Mucosa of descending colon (tissue), 3 donors: Measurements from ENCODE around the gene TRIM68. TPM values are rescaled to one million over a fixed set of nuclear protein-coding genes. Genes with fewer than 3 reads are reported as not detected.

Experiments
- ATAC-seq: fragments of 200-7000 bp; cut with Tn5 transposase; one replicate; pipeline ENCODE4 v1.9.1; 2020; ENCODE audit warnings: mild to moderate bottlenecking, moderate library complexity
- DNase-seq, 3 donors: peaks; one replicate each; pipeline ENCODE4 v3.0.0-alpha.2; 2020
- H3K36me3 ChIP-seq: fragments of 200-600 bp; one replicate; pipeline ENCODE4 v1.8.0; 2021; ENCODE audit warnings: low read depth, mild to moderate bottlenecking
- H3K4me1 ChIP-seq: fragments of 200-600 bp; one replicate; pipeline ENCODE4 v1.8.0; 2021; ENCODE audit warnings: low read depth, mild to moderate bottlenecking
- H3K4me3 ChIP-seq: fragments of 200-600 bp; one replicate; pipeline ENCODE4 v1.8.0; 2021; ENCODE audit warnings: mild to moderate bottlenecking
- H3K9me3 ChIP-seq: fragments of 200-600 bp; one replicate; pipeline ENCODE4 v1.8.0; 2021; ENCODE audit warnings: mild to moderate bottlenecking
- CTCF ChIP-seq: fragments of 200-600 bp; IDR thresholded peaks from one replicate; pipeline ENCODE4 v1.8.0; 2022; ENCODE audit warnings: antibody characterized with exemption, mild to moderate bottlenecking
- intact Hi-C, 2 donors: fragments of 100-400 bp; cut with DNase I in 1 of 2; cut with micrococcal nuclease in 1 of 2; formaldehyde crosslinking; loops; one replicate each; pipeline versions ENCODE4 v1.11.0 to v1.11.1; 2022; cut with DNase I, micrococcal nuclease
- total RNA-seq, 3 donors: library from RNA; stranded (reverse); fragmentation: NEBNext Ultra II Directional in 2 of 3; extraction: Animal tissue kit (Norgen Biotek cat#: 25700) in 2 of 3; gene quantifications; one replicate each; pipeline versions ENCODE4 v1.2.1 to v1.2.4, GENCODE V29; 2021 to 2023
- donor health status: DM: no; HTN: no; CAD: no; lungs with moderate emphysema.
- donor health status: DM: no; HTN: no; CAD: no.
- donor health status: DM: no; HTN: yes; CAD: no.

Gene TRIM68
- total RNA-seq, 3 donors from 2014 or later: 17.6 to 21.7 (median 19.4) TPM

DNA sequence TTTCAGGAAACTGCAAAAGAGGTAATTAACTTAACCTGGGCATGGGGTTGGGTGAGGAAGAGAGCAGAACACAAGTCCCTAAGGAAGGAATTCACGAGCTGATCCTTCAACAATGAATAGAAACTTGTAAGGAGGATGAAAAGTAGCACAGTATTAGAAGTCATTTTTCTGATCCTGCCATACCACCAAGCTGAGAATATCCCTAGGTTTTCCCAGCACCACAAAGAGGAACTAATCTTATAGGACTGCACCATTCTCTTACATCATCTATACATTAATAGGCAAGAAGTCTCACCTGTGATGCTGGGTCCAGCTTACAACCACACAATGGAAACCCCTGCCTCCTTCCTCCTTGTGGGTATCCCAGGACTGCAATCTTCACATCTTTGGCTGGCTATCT lies 14.3 kb downstream of the TRIM68 start, which contains the start of gene OR52I1:
Gene OR52I1, plus strand, starts transcription at position 301 of the 400 bp plus-strand sequence. Its CDS starts 0 bp downstream, at position 301.
- TF ChIP-seq CTCF: no peak
- H3K4me3 ChIP-seq: no peak within 1 kb of the TSS
- intact Hi-C loops: no loop called here
- H3K4me1 ChIP-seq: no peaks in the 10 kb centered on the region
- ATAC-seq: no peak
- no peaks in the 10 kb centered on the region for H3K36me3 ChIP-seq
- DNase-seq: no peak
- H3K9me3 ChIP-seq: no peaks in the 10 kb centered on the region

DNA sequence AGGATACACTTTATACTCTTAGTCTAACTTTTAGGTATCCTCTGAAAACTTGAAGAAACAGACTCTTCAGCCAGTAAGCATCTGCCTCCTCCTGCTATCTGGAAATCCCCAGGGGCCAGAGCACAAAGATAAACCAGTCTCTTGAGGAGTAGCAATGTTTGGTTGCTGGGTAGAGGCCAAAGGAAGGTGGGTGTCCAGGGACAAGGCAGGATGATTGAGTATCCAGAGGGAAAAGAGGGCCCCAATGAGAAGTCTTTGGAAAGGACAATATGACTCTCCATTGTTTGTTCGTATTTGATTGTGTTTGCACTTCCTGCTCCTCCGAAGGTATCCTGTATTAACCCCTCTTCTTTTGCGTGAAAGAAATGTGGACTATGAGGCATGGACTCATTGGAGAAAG lies 19.0 kb downstream of the TRIM68 start:
- no peak for TF ChIP-seq CTCF
- DNase-seq: no peak
- H3K4me3 ChIP-seq: no peak overlapping the region
- H3K9me3 ChIP-seq: no peaks in the 10 kb centered on the region
- H3K4me1 ChIP-seq: no peaks in the 10 kb centered on the region
- ATAC-seq: no peak
- H3K36me3 ChIP-seq: no peaks in the 10 kb centered on the region
- intact Hi-C loops: no loop called here

DNA sequence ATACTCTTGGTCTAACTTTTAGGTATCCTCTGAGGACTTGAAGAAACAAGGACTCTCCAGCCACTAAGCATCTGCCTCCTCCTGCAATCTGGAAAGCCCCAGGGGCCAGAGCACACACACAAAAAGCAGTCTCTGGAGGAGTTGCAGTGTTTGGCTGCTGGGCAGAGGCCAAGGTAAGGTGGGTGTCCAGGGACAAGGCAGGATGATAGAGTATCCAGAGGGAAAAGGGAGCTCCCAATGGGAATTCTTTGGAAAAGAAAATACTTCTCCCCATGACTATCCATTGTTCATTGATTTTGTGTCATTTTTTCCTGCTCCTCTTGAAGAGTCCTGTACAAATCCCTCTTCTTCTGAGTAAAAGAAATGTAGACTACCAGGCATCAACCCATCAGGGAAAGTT lies 26.6 kb downstream of the TRIM68 start, which contains the start of gene OR52I2:
Gene OR52I2, plus strand, starts transcription at position 301 of the 400 bp plus-strand sequence.
- Histone ChIP-seq H3K9me3 (no peaks in the 10 kb centered on the region), H3K36me3 (no peaks in the 10 kb centered on the region), H3K4me1 (no peaks in the 10 kb centered on the region), H3K4me3 (no peak within 1 kb of the TSS)
- intact Hi-C loops: no loop called here
- TF ChIP-seq CTCF: no peak
- ATAC-seq: no peak
- no peak for DNase-seq

DNA sequence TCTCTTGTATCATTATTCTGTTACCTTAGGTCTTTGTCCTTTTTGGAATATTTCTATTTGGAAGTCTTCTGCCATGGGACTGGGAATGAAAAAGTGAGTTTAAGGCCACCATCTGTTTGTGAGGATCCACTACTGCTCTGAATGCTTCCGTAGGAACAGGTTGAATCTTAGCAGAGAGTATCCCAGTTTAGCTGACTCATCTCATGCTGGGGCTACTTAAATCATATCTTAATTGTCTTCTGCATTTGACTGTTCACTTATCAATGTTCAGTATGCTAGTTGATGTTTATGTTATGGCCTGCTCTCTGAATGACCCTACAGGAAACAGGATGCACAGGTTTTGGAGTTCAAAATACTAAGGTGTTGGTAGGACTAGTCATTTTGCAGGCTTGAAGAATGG lies 27.9 kb downstream of the TRIM68 start:
- intact Hi-C loops: no loop called here
- no peak for TF ChIP-seq CTCF

GRCh38 chr11:4578624-4579023 lies 29.4 kb downstream of the TRIM68 start:
- no peak for TF ChIP-seq CTCF
- intact Hi-C loops: no loop called here
- H3K36me3 ChIP-seq: no peaks in the 10 kb centered on the region
- H3K9me3 ChIP-seq: no peaks in the 10 kb centered on the region
- no peaks in the 10 kb centered on the region for H3K4me1 ChIP-seq
- no peak overlapping the region for H3K4me3 ChIP-seq
- no peak for DNase-seq
- ATAC-seq: no peak

More for the DNA sequence above, 27.9 kb downstream of the TRIM68 start:
- DNase-seq (no peak), ATAC-seq (no peak)
- Histone ChIP-seq H3K36me3 (no peaks in the 10 kb centered on the region), H3K4me1 (no peaks in the 10 kb centered on the region), H3K4me3 (no peak overlapping the region), H3K9me3 (no peaks in the 10 kb centered on the region)

DNA sequence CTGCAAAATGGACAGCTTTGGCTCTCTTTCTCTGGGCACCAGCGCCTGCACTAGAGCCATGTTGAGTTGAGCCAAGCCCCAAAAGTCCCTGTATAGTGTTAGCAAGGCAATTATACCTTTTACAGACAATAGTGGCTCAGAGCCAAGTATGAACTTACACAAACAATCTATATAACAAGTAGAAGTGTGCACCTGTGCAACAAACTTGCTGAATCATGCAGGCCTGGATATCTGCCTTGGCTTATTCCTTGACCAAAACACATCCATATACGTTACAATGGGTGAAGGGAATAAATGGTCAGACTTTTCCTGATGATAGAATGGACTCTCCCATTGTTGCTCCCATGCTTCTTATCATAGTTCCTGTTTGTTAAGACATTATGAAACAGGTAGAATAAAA lies 30.3 kb downstream of the TRIM68 start:
- intact Hi-C loops: no loop called here
- peak in 1 of 3 donors; percentile 5 for DNase-seq
- H3K4me1 ChIP-seq: no peaks in the 10 kb centered on the region

More for the DNA sequence above, 30.3 kb downstream of the TRIM68 start:
- no peak for TF ChIP-seq CTCF
- Histone ChIP-seq H3K36me3 (no peaks in the 10 kb centered on the region), H3K4me3 (no peak overlapping the region), H3K9me3 (no peaks in the 10 kb centered on the region)
- ATAC-seq: peak; percentile 73
